Measurements from ENCODE around the gene DRD2. TPM values are rescaled to one million over a fixed set of nuclear protein-coding genes. Genes with fewer than 3 reads are reported as not detected.

DRD2 gene
- total and polyA plus RNA-seq, 12 donors: 0.01 to 0.09 TPM; not detected in 10

DNA sequence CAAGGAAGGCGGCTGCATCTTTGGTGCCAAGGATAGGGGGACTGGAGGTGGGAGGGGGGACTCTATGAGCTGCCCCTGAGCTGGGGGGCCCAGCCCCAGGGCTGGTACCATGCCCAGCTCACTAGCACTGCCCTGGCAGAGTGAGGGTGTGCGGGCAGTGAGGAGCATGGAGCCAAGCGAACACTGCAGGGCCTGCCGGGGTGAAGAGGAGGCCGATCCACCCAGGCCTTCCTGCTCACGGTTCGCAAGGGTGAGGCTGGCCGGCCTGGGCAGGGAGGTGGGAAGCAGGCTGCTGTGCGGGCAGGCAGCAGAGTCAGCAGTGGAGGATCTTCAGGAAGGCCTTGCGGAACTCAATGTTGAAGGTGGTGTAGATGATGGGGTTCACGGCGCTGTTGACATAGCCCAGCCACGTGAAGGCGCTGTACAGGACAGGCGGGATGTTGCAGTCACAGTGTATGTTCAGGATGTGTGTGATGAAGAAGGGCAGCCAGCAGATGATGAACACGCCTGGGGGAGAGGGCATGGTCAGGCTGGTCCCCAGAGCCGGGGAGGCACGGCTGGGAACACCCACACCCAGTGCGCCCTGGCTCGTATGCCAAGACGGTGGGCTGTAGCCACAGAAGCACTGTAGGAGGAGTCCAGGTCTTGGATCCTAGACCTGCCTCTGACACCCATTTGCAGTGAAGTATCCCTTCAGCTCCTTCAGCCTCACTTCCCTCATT, 64.6 kb downstream of the DRD2 start:
- no peak for ATAC-seq
- Histone ChIP-seq H3K27me3 (peaks cover 0 to 4% (median 0%) of the 10 kb centered on the region in 7 donors), H3K4me3 (no peak overlapping the region), H3K4me1 (no peaks in the 10 kb centered on the region), H3K36me3 (no peaks in the 10 kb centered on the region), H3K9me3 (no peaks in the 10 kb centered on the region), H3K27ac (no peak overlapping the region)
- DNase-seq: no peak
- intact Hi-C loops (cut with DNase I): no loop called here
- WGBS, 2 donors: 91 to 94% methylated on average over 21 of the region's 21 CpGs
- TF ChIP-seq, protein P1, sequence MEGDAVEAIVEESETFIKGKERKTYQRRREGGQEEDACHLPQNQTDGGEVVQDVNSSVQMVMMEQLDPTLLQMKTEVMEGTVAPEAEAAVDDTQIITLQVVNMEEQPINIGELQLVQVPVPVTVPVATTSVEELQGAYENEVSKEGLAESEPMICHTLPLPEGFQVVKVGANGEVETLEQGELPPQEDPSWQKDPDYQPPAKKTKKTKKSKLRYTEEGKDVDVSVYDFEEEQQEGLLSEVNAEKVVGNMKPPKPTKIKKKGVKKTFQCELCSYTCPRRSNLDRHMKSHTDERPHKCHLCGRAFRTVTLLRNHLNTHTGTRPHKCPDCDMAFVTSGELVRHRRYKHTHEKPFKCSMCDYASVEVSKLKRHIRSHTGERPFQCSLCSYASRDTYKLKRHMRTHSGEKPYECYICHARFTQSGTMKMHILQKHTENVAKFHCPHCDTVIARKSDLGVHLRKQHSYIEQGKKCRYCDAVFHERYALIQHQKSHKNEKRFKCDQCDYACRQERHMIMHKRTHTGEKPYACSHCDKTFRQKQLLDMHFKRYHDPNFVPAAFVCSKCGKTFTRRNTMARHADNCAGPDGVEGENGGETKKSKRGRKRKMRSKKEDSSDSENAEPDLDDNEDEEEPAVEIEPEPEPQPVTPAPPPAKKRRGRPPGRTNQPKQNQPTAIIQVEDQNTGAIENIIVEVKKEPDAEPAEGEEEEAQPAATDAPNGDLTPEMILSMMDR (IDR thresholded peaks at IDR 0.05): no peak

DNA sequence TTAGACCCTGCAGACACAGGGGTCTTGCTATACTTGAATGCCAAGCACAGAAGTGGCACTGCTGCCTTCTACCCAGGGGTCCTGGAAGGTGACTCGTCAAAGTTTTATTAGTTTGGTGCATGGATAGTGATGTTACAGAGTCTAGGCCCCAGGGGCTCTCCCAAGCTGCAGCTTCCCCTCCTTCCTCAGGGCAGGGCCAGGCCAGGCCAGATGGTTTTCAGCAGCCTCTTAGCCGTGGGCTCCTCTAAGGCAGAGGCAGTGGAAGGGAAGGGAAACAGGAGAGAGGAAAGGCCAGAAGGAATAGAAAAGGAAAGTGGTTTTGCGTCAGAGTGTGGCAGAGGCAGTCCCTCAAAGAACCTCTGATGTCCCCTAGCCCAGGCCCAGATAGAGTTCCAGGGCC, 65.7 kb downstream of the DRD2 start:
- no peak for ATAC-seq
- TF ChIP-seq, protein P1 (IDR thresholded peaks at IDR 0.05): no peak
- WGBS, 2 donors: 76 to 78% methylated on average over 3 of the region's 3 CpGs

DNA sequence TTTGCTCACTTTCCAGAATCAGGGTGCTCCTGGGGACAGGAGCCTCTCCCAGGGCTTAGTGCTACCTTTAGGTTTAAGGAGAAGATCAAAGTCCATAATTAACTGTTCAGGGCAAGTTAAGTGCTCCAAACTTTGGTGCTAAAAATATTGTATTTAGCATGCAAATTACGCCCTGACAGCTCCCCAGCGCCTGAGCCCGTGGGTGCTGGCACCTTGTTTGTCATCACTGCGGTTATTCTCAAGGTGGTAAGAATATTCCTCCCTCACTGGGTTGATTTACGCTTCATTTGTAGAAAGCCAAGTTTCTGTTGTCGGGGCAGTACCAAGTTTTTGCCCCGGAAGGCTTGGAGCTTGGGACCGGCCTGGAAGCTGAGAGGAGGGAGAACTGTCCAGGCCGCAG, 66.3 kb downstream of the DRD2 start:
- H3K4me3 ChIP-seq: no peak overlapping the region
- intact Hi-C loops (cut with DNase I): no loop called here
- WGBS, 2 donors: 85 to 92% methylated on average over 9 of the region's 9 CpGs
- TF ChIP-seq, protein P1 (IDR thresholded peaks at IDR 0.05): no peak
- H3K27me3 ChIP-seq: peaks cover 0 to 4% (median 0%) of the 10 kb centered on the region in 7 donors
- DNase-seq (no peak), ATAC-seq (no peak)
- no peak overlapping the region for H3K27ac ChIP-seq
- no peaks in the 10 kb centered on the region for H3K9me3 ChIP-seq
- no peaks in the 10 kb centered on the region for H3K36me3 ChIP-seq
- no peaks in the 10 kb centered on the region for H3K4me1 ChIP-seq

More for the DNA sequence above, 65.7 kb downstream of the DRD2 start:
- no peaks in the 10 kb centered on the region for H3K9me3 ChIP-seq
- H3K36me3 ChIP-seq: no peaks in the 10 kb centered on the region
- no peak for DNase-seq
- no peak overlapping the region for H3K4me3 ChIP-seq
- no peaks in the 10 kb centered on the region for H3K4me1 ChIP-seq
- intact Hi-C loops (cut with DNase I): no loop called here
- H3K27ac ChIP-seq: no peak overlapping the region
- H3K27me3 ChIP-seq: peaks cover 0 to 4% (median 0%) of the 10 kb centered on the region in 7 donors

DNA sequence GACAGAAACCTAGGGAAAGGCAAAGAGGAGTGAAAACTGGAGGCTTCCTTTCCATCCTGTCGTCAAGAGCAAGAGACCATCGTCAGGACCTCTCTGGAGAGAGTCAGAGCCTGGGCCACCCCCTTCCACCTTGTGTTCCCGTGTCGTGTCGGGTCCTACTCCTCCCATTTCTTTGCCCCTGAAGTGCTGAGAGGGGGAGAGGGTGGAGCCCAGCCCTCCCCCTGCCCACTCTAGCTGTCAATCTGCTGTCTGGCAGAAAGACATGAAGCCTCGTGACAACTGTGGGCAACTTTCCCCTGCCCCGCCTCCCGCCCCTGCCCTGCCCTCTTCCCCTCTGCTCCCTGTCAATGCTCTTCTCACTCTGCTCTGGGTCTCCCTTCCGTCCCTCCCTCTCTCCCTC, 67.0 kb downstream of the DRD2 start:
- H3K27ac ChIP-seq: no peak overlapping the region
- 52 to 54% methylated on average over 9 of the region's 9 CpGs for WGBS, 2 donors
- no peaks in the 10 kb centered on the region for H3K36me3 ChIP-seq
- H3K4me3 ChIP-seq: no peak overlapping the region
- H3K4me1 ChIP-seq: no peaks in the 10 kb centered on the region
- DNase-seq (no peak), ATAC-seq (no peak)
- TF ChIP-seq, protein P1 (IDR thresholded peaks at IDR 0.05): no peak
- H3K27me3 ChIP-seq: peaks cover 0 to 4% (median 0%) of the 10 kb centered on the region in 7 donors
- H3K9me3 ChIP-seq: no peaks in the 10 kb centered on the region
- intact Hi-C loops (cut with DNase I): no loop called here

All from heart right ventricle (tissue), 16 donors.